ENCODE data around the gene CHRNB1.
A peak's percentile ranks its signal among the peaks of the same experiment; 100 is the strongest.

The CHRNB1 gene

DNA sequence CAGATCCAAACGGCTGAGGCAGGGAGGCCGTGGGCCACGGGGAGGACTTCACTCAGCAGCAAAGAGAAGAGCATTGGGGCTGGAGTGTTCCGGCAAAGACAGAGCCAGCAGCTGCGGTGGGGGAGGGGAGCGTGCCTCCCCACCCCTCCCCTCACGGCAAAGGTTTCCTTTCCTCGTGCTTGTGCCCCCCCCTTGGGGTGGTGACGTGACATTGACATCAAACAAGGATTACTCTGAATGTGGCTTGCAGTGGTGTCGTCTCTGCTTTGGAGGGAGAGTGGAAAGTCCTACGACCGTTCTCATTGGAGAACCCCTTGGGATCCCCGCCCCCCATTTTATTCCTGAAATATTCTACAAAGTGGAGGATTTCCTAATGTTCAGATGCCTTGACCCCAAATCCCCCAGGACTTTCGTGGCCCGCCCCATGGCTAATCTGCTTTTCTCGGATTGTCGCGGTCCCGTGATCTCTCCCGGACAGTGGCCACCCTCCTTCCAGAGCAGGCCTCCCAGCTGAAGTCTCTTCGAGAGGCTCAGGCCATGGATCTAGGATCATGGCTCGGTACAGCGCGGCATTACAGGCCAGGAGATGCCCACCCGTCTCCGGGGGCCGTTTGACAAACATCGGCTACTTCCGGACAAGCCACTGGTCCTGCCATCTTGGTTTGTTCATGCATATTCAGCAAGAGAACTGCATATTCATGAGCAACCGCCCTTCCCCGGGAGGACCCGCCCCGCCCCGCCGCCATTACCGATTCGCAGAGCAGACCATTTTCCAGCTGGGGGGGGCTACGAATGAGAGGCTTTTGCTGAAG lies 38.6 kb downstream of the CHRNB1 start:
- peak; percentile 85 to 91 (median 86) for DNase-seq (ENCODE audit: low read depth in 4 of 4, low spot score in 1 of 4)

DNA sequence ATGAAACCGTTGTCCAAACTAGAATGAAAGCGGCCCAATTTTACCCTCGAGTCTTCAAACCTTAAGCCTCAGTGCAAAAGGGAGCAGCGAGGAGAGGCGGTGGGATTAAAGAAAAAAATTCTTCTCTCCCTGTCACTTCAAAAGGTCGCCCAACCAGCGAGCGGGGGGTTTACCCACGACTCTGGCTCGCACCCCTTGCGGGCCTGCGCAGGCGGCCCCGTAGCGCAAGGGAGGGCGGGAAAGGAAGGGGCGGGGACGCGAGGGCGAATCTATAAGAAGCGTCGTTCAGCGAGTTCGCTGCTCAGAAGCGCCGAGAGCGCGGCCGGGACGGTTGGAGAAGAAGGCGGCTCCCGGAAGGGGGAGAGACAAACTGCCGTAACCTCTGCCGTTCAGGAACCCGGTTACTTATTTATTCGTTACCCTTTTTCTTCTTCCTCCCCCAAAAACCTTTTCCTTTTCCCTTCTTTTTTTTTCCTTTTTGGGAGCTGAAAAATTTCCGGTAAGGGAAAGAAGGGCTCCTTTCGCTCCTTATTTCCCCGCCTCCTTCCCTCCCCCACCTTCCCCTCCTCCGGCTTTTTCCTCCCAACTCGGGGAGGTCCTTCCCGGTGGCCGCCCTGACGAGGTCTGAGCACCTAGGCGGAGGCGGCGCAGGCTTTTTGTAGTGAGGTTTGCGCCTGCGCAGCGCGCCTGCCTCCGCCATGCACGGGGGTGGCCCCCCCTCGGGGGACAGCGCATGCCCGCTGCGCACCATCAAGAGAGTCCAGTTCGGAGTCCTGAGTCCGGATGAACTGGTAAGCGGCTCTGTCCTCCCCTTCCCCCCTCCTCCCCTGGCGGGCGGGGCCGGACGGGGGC lies 39.4 kb downstream of the CHRNB1 start, which contains the start of gene POLR2A:
POLR2A (plus strand) TSS at position 300 of the 852 bp plus-strand sequence.
- DNase-seq (ENCODE audit: low read depth in 4 of 4, low spot score in 1 of 4): peak; percentile 95 to 98 (median 95)

DNA sequence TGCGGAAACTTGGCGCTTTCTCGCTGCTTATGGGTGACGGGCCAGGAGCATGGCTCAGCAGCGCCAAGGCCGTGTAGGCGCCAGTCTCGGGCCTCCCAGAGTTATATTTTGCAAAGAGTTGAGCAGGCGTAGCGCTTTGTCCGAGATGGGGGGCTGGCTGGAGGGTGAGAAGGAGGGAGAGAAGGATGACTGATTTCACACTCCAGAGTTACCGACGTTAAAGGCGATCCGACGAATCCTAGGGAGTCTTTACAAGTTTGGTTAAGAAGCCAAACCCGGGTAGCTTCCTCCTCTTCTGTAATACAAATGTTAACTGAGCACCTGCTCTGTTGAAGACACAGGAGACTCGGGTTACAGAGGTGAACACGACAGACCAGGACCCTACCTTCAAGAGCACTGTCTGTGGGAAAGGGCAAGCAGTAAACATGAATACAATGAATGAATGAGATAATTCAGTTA lies 40.1 kb downstream of the CHRNB1 start:
- no peak for DNase-seq (ENCODE audit: low read depth in 4 of 4, low spot score in 1 of 4)

DNA sequence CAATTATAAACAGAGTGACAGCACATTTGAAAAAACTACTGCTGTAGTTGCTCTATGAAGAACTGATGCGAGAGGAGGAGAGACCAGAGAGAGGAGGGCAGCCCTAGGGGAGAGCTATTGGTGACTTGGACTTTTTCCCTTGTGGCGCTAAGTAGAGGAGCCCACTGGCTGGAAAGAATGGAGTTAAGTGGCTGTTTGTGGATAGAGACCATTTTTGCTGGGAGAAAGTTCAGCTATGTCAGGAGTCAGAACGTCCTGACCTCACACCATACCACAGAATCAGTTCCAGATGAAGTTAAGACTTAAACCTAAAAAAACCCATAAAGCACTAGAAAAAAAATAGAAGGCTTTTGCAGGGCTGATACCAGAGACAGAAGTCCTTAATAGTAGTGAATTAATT lies 41.3 kb downstream of the CHRNB1 start:
- DNase-seq (ENCODE audit: low read depth in 4 of 4, low spot score in 1 of 4): no peak

DNA sequence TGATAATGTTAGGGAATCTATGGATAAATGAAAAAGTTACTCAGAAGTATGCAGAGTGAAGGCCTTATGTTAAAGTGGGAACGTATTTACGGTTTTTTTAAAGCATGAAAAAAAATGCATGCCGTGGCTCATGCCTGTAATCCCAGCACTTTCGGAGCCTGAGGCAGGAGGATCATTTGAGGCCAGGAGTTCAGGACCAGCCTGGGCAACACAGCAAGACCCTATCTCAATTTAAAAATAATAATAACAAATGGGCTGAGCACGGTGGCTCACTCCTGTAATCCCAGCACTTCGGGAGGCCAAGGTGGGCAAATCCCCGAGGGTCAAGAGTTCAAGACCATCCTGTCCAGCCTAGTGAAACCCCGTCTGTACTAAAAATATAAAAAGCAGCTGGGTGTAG lies 45.3 kb downstream of the CHRNB1 start:
- no peak for DNase-seq (ENCODE audit: low read depth in 4 of 4, low spot score in 1 of 4)

DNA sequence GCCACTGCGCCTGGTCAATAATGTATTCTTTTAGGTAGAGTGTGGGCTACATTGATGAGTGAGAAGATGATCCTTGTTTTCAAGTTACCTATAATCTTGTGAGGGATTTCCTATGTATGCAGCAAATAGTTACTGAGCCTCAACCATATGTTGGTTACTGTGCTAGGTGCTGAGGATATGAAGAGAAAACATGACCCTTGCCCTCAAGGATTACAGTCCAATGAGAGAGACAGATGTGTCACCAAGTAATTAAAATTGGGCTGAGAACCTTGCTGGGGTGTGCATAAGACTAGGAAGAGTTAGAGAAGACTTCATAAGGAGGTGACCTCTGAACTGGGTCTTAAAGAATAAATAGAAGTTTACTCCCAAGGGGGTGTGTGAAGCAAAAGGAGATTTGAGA lies 46.7 kb downstream of the CHRNB1 start:
- DNase-seq (ENCODE audit: low read depth in 4 of 4, low spot score in 1 of 4): no peak

DNA sequence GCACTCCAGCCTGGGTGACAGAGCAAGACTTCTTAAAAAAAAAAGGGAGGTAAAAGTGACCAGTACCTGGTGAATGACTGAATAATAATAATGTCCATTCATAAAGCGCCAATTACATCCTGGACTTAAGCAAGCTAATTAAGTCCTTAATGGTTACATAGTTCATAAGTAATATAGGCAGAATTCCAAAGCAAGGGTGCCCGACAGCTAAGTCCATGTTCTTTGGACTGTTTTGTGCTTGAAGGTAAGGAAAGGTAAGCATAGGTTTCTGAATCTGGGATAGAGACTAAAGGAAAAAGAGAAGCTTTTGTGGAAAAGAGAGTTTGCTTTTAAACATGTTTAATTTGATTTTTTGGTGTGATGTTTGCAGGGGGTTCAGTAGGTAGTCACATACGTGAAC lies 49.1 kb downstream of the CHRNB1 start:
- no peak for DNase-seq (ENCODE audit: low read depth in 4 of 4, low spot score in 1 of 4)

DNA sequence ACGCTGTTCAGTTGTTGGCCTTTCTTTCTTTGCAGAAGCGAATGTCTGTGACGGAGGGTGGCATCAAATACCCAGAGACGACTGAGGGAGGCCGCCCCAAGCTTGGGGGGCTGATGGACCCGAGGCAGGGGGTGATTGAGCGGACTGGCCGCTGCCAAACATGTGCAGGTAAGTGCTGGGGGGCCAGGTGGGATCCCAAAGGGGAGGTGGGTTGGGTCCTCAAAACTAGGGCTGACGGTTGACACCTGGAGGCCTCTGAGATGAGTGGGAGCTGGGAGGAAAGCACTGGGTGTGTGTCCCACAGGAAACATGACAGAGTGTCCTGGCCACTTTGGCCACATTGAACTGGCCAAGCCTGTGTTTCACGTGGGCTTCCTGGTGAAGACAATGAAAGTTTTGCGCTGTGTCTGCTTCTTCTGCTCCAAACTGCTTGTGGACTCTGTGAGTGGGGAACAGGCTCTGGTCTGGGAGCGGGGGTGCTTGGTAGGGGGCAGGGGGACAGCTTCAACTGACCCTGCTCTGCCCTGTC lies 51.1 kb downstream of the CHRNB1 start:
- DNase-seq (ENCODE audit: low read depth in 4 of 4, low spot score in 1 of 4): no peak

DNA sequence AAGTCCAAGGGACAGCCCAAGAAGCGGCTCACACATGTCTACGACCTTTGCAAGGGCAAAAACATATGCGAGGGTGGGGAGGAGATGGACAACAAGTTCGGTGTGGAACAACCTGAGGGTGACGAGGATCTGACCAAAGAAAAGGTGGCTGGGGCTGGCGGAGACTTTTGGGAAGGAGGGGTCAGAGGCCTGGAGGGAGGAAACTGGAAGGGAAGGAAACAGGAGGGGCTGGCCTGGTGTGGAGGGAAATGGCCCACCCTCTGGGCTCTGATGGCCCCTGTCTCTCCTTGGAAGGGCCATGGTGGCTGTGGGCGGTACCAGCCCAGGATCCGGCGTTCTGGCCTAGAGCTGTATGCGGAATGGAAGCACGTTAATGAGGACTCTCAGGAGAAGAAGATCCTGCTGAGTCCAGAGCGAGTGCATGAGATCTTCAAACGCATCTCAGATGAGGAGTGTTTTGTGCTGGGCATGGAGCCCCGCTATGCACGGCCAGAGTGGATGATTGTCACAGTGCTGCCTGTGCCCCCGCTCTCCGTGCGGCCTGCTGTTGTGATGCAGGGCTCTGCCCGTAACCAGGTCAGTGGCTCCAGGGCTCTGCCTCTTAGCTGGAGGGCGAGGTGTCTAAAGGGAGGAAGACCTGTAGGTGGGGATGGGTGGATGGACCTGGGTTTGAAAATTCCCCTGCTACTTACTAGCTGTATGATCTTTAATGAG lies 51.8 kb downstream of the CHRNB1 start:
- DNase-seq (ENCODE audit: low read depth in 4 of 4, low spot score in 1 of 4): no peak

DNA sequence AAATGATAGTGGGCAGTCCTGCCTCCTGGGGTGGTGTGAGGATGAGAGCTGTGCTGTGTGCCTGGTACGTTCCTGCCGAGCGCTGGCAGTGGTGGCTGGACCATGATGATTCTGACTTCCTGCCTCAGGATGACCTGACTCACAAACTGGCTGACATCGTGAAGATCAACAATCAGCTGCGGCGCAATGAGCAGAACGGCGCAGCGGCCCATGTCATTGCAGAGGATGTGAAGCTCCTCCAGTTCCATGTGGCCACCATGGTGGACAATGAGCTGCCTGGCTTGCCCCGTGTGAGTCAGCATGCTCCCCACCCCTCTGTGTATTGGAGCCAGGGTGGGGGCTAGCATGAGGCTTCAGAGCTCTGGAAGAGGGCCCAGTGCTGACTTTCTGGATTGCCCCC lies 52.4 kb downstream of the CHRNB1 start:
- no peak for DNase-seq (ENCODE audit: low read depth in 4 of 4, low spot score in 1 of 4)

DNA sequence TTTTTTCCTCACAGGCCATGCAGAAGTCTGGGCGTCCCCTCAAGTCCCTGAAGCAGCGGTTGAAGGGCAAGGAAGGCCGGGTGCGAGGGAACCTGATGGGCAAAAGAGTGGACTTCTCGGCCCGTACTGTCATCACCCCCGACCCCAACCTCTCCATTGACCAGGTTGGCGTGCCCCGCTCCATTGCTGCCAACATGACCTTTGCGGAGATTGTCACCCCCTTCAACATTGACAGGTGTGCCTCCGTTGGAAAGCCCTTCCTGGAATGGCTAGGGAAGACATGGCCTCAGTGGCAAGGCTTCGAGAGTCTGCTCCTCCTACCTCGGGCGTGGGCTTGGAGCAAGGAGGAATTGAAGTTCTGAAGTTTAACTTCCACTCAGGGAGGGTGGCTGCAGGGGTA lies 52.8 kb downstream of the CHRNB1 start:
- no peak for DNase-seq (ENCODE audit: low read depth in 4 of 4, low spot score in 1 of 4)

DNA sequence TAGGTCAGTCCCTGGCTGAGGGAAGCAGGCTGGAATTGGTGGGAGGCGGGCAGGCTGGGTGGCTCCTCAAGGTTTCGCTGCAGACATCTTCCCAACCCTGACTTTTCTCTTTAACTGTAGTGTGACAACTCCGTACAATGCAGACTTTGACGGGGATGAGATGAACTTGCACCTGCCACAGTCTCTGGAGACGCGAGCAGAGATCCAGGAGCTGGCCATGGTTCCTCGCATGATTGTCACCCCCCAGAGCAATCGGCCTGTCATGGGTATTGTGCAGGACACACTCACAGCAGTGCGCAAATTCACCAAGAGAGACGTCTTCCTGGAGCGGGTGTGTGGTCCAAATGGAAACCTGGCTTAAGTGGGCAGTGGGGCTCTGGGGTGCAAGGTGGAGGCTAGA lies 54.3 kb downstream of the CHRNB1 start:
- DNase-seq (ENCODE audit: low read depth in 4 of 4, low spot score in 1 of 4): no peak

DNA sequence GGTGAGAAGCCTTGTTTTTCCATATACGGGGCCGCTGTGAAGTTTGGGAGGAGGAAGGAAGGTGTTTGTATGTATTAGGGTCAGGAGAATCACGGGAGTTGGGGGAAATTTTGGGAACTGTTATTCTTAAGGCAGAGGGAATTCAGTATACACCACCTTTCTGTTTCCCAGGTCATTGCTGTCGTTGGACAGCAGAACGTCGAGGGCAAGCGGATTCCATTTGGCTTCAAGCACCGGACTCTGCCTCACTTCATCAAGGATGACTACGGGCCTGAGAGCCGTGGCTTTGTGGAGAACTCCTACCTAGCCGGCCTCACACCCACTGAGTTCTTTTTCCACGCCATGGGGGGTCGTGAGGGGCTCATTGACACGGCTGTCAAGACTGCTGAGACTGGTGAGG lies 56.9 kb downstream of the CHRNB1 start:
- DNase-seq (ENCODE audit: low read depth in 4 of 4, low spot score in 1 of 4): no peak

DNA sequence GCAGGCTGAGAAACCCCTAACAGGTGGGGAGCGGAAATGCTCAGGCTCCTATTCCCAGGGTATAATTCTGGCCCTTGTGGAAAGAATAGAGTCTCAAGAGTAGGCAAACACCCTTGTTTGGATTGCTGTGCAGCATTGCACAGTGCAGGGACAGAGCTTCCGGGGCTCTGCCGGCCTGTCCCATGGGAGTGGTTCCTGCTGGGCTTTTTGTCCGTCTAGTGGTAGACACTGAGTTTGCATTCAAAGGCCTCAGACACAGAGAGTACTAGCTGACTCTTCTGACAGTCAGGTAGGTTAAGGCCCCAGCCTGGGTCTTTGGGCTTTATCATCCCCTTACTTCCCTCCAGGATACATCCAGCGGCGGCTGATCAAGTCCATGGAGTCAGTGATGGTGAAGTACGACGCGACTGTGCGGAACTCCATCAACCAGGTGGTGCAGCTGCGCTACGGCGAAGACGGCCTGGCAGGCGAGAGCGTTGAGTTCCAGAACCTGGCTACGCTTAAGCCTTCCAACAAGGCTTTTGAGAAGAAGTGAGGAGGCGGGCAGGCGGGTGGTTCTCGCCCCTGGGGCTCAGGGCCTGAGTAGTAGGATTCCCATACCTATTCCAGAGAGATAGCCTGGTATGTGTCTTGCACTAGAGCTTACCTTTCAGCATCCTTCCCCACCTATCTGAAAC lies 57.4 kb downstream of the CHRNB1 start:
- no peak for DNase-seq (ENCODE audit: low read depth in 4 of 4, low spot score in 1 of 4)

DNA sequence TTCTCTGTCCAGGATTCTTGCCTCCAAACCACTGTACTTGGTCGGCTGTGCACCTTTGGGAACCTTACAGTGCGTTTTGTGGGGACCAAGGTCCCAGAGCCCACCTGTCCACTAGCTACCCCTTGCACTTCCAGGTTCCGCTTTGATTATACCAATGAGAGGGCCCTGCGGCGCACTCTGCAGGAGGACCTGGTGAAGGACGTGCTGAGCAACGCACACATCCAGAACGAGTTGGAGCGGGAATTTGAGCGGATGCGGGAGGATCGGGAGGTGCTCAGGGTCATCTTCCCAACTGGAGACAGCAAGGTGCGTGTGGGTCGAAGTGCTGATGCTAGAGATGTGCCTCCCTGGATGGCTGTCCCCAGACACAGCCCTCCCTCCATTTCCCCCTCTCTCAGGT lies 58.1 kb downstream of the CHRNB1 start:
- DNase-seq (ENCODE audit: low read depth in 4 of 4, low spot score in 1 of 4): no peak

DNA sequence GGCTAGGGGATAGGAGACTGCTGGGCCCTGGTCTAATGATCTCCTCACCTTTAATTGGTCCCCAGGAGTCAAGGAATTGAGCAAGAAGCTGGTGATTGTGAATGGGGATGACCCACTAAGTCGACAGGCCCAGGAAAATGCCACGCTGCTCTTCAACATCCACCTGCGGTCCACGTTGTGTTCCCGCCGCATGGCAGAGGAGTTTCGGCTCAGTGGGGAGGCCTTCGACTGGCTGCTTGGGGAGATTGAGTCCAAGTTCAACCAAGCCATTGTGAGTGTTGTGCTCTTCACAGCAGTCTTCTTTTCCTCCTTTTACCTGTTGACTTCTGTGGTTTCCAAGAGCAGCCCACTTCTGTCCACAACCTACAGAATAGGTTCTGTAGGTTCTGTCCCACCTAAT lies 58.7 kb downstream of the CHRNB1 start:
- no peak for DNase-seq (ENCODE audit: low read depth in 4 of 4, low spot score in 1 of 4)
